Activated CD4-positive, alpha-beta T cell treated with anti-CD3 and anti-CD28 coated beads, Interleukin-2, amount 50 U/mL, for 48 hours (primary cell): Measurements from ENCODE around the gene DIP2B.
"Not testable (repeated sequence)": the region's sequence is repeated elsewhere in the genome, so short reads cannot be mapped to it uniquely, and the experiment has no call there.

Experiments
- DNase-seq, 2 experiments: peaks; one replicate each; pipeline ENCODE4 v3.0.0-alpha.2; 2020

Gene DIP2B

DNA sequence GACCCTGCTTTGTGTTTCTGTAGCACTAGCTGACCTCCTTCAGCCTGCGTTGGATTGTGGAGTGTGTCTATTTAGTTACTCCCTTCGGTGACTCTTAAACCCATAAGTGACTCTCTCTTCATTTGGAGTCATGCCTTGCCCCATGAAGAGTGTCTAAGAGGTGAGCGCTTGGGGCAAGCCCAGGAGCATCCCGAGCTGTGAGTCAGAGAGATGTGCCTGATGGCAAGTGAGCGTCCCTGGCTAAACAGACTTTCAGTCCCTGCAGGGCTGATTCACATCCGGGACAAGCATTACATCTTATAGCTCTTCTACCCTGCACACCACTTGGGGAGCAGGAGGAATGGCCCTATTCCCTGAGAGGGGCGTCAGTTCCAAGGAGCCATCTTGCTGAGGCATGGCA is 234.8 kb downstream of the DIP2B start:
- DNase-seq: no peak

DNA sequence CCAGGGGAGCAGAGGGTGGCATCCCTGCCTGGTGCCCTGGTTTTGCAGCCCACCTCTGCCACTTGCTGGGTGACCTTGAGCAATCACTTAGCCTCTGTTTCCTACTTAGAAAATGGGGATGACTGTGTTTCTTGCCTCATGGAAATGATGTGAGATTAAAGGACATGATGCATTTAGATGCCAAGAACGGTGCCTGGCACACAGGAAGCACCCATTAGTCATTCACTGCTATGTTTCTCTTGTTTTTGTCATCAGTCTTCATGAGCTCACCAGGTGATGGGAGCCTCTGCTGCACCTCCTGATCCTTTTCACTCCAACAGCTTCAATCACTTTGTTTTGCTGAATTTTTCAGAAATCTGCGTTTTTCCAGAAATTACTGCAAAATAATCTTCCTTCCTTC is 235.5 kb downstream of the DIP2B start:
- DNase-seq: no peak

DNA sequence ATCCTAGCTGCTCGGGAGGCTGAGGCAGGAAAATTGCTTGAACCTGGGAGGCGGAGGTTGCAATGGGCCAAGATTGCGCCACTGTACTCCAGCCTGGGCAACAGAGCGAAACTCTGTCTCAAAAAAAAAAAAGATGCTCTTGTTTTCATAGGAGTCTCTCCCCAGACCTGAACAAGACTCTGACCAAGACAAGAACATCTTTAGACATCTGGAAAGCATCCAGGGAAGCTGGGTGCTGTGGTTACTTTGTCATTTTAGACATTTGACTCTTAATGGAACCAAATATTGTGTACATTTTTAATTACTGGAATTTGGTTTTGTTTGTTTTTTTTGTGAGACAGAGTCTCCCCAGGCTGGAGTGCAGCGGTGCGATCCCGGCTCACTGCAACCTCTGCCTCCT is 238.0 kb downstream of the DIP2B start:
- DNase-seq: no peak

DNA sequence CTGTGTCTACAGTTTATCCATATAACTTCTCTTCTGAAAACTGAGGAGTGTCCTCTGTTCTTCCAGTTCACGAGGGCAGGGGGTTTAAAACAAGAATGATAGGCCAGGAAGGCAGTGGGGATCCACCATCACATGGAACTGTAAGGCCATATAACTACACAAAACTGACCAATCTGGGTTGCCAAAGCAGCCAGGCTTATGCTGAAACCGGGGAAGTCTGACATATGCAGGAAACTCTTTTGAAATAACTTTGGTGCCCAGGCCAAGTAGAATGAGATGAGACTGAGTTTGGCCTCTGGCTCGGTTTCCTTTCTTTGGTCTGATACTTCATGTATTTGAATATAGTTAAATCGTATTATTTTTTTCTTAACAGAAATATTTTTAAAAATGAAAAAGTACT is 241.1 kb downstream of the DIP2B start:
- no peak for DNase-seq

DNA sequence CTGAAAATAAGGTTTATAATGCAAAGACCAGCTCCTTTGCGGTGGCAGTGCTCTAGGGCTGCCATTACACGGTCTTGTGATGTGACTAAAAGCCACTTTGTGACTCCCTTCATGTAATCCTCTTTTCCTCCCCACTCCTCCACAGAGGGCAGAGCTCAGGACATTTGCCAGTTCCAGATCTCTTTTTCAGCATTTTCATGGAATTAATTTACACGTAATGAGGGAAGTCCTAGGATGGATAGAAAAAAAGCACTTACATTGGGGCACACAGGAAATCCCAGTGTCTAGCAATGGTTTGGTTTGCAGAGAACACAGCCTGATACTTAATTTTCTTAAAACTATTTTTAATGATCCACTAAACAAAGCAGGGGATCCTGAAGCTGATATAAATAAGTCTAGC is 241.6 kb downstream of the DIP2B start:
- DNase-seq: no peak

DNA sequence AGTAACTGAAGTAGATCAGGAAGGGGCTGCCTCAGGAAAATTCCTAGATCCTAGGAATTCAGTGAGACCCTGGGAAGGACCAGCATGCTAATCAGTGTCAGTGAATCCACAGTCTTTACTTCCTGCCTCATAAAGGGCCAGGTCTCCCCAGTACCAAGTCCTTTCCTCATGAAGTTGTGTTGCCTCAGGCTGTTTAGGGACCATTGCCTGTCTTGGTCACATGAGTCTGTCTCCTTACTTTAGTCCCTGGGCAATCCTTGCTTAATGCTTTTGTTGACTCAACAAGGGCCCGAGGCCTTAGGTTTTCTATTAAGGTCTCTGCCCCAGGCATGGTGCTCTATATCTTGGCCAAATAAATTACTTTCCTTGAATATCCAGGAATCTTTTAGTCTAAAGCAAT is 243.0 kb downstream of the DIP2B start:
- DNase-seq: no peak

DNA sequence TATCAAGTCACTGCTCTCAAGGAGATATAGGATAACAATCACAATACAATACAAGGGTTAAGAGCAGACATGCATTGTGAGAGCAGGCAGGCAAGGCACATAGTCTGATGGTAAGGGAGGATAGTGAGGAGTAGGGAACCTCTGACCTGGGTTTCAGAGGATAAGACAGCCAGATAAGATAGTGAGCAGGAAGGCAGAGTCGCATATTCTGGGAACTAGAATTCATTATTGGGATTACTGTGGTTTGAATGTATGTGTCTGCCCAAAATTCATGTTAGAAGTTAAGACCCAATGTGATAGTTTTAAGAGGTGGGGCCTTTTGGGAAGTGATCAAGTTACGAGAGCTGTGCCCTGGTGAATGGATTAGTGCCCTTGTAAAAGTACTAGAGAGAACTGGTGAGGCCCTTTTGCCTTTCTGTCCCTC is 244.7 kb downstream of the DIP2B start:
- no peak for DNase-seq

DNA sequence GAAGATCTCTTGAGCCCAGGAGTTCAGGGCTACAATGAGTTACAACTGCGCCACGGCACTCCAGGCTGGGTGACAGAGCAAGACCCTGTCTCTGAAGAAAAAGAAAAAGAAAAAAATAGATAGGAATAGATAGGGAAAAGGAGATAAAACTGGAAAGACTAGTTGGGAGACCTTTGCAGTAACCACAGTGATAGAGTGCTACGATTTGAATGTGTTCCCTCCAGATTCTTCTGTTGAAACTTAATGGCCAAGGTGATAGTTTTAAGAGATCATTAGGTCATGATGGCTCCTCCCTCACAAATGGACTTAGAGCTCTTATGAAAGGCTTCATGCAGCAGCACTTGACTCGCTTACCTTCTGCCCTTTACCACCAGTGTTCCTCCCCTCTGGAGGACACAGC is 245.6 kb downstream of the DIP2B start:
- no peak for DNase-seq

DNA sequence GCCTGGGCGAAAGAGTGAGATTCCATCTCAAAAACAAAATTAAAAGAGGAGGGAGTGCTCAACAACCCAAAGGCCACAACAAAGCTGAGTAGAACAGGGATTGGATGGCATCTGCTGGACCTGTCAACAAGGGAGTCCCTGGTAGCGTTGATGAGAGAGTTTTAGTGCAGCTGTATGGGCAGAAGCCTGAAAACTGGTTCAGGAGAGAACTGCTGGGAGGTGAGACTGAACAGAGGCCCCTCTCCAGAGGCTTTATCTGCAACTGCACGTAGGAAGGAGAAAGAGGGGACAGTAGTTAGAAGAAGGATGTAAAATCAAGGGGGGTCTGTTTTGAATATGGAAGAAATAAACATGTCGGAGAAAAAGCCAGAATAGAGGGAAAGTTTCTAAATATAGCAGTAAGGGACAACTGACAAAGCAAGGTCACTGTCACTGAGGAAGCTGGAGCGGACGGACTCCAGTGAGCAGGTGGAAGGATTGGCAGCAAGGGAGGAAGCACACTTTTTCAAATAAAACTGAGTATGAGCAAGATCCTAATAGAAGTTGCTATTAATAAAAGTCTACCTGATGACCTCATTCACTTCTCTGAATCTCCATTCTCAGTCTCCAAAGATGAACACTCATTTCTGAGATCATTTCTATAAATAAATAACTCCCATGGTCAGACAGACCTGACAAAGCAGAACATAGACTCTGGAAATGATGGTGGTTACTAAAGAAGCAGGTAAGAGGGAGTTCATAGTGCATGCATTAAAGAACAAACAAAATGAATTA is 247.3 kb downstream of the DIP2B start:
- no peak for DNase-seq

DNA sequence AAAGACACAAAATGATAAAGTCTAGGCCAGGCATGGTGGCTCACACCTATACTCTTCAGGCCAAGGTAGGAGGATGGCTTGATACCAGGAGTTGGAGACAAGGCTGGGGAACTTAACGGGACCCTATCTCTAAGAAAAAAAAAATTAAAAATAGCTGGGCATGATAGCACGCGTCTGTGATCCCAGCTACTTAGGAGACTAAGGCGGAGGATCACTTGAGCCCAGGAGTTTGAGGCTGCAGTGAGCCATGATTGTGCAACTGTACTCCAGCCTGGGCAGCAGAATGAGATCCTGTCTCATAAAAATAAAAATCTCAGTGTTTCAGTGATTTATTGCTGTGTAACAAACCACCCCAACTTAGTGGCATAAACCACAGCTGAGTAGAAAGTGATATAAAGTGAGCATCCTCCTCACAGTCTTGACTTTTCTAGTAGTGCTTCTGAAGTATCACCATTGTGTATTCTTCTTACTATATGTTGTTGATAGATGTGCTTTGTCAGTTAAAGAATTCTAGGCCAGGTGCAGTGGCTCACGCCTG is 248.5 kb downstream of the DIP2B start:
- DNase-seq: no peak

DNA sequence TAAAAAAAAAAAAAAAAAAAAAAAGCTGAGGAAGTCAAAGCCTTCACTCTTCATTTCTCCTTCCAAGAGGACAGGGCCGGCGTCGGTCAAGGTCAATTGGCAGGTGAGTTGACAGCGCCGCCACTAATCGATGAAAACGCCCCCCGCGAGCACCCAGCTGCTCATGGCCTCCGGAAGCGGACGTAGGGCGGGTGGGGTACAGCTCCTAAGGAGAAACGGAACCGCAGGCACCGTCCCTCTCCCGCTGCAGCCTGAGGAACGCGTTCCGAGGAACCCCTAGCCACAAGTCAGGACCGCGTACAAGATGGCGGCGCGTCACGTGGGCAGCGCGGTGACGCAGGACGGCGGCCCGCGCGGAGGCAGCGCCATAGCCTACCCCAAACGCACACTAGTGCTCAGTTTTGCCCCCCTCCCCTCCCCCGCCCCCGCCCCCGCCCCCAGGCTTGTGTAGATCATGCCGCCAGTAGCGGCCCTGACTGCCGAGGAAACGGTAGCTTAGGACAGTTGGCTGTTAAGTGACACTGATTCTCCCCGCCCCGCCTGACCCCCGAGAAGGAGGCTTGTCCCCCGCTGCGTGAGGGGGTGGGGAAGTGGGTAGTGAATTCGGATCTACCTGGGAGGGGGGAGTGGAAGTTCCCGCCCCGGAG is 259.0 kb downstream of the DIP2B start, which contains the start of gene ATF1:
Gene ATF1 (plus strand): TSS at position 463 of the 647 bp plus-strand sequence. CDS start 16,045 bp downstream, outside the sequence.
- DNase-seq: peak; percentile 85 to 91

DNA sequence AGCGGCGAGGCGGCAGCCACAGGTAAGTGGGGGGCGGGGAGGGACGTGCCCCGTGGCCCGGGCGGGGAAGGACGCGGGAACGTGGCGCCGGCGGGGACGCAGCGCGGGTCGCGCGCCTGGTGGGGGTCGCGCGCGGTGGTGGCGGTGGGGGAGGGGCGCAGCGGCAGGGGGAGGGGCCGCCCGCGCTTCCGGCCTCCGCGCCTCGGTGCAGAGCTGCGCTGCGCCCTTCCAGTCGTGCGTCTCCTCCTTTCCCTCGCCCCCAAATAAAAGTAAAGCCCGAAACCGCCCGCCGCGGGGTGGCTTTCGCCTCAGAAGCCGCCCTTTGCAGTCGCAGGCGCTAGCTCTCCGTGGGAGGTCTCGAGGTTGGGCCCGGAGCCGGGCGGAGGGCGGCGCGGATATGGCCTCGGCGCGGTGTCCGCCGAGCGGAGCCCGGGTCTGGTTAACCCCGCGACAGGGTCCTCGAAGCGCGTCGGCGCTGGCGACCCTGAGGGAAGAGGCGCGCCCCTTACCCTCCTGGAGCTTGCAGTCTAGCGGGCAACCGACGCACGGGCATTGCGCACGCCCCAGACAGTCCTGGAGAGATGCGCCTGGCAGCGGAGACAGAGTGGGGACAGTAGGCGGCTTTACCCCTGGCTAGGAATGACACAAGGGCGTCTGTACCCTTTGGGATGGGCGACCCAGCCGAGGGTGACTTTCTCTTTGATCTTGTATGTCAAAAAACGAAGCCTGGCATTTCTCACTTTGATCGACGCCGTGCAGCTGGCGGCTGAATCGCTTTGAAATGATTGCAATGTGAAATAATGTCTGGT is 259.7 kb downstream of the DIP2B start:
- DNase-seq: peak; percentile 73 to 78

DNA sequence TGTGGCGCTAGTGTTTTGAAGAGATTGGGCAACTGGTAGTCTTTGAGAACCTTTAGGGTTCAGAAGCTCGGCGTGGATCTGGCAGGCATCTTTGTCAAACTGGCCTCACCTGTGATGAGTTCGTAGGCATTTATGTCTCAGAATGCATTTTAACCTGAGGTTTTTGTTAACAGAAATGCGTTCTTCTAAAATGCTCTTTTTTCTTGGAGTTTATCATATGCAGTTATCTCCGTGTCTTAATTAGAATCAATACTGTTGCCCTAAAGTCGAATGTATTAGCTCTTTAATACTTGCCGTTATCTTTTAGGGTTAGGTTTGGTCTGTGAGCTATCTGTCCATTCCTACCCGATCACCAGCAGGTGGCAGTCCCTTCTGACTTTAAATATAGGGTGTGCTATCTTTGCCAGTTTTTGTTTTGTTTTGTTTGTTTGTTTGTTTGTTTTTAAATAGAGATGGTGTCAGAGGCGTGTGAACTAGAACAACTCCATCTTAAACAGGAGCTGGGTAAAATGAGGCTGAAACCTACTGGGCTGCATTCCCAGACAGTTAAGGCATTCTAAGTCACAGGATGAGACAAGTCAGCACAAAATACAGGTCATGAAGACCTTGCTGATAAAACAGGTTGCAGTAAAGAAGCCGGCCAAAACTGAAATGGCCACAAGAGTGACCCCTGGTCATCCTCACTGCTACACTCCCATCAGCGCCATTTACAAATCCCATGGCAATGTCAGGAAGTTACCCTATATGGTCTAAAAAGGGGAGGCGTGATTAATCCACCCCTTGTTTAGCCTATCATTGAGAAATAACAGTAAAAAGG is 260.5 kb downstream of the DIP2B start:
- peak; percentile 26 to 53 for DNase-seq

DNA sequence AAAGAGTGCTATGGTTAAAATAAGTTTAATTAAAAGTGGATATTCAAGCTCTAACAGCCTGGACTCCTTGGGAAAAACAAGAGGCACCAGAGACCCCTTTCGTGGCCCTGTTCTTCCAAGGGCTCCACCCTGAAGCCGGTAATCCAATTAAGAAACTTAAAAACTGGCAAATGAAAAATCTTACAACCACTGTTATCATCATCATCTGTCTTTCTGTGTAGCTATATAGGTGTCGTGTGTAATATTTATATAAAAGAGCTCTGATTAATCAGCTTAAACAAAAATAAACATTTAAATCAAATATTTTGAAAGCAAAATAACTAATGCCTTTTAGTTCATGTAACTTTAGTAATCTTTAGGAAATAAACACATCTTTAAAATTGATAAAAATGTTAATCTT is 263.6 kb downstream of the DIP2B start:
- DNase-seq: no peak

DNA sequence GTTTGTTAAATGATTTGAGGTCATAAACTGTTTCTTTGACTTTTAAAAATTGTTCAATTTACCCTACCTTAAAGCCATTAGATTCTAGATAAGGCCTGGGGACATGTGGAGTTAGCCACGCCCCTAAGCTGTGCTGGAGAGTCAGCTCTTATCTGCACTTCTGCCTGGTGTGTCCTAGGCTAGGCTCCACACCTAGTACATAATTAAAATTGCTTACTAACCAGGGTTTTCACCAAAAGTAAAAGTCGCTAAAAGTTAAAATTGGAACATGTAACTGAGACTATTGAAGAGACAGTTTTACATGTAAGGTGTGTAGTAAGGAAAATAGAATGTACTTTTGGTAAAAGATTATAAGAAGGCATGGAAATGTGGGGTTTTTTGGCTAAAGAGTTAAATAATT is 264.0 kb downstream of the DIP2B start:
- DNase-seq: not testable (repeated sequence)

DNA sequence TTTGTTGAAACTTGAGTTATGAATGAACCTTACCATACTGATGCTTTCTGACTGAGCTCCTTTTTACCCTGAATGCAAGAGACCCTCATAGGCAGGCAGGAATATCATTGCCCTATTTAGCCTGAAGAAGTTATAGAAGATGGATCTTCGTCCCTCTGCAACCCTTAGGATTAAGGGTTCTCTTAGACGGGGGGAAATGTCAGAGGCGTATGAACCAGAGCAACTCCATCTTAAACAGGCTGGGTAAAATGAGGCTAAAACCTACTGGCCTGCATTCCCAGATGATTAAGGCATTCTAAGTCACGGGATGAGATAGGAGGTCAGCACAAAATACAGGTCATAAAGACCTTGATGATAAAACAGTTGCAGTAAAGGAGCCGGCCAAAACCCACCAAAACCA is 266.6 kb downstream of the DIP2B start:
- no peak for DNase-seq

DNA sequence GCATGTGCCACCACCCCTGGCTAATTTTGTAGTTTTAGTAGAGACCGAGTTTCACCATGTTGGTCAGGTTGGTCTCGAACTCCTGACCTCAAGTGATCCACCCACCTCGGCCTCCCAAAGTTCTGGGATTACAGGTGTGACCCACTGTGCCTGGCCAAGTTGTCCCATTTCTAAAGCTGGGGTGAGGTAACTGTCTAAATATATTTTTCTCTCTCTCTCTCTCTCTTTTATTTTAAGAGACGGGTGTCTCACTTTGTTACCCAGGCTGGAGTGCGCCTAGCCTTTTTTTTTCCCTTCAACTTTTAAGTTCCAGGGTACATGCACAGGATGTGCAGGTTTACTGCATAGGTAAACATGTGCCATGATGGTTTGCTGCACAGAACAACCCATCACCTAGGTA is 267.7 kb downstream of the DIP2B start:
- DNase-seq: no peak

DNA sequence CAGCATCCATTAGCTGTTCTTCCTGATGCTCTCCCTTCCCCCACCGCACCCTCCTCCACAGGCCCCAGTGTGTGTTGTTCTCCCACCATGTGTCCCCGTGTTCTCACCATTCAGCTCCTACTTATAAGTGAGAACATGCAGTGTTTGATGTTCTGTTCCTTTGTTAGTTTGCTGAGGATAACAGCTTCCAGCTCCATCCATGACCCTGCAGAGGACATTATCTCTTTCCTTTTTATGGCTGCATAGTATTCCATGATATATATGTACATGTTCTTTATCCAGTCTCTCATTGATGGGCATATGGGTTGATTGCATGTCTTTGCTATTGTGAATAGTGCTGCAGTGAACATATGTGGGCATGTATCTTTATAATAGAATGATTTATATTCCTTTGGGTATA is 268.1 kb downstream of the DIP2B start:
- DNase-seq: no peak

DNA sequence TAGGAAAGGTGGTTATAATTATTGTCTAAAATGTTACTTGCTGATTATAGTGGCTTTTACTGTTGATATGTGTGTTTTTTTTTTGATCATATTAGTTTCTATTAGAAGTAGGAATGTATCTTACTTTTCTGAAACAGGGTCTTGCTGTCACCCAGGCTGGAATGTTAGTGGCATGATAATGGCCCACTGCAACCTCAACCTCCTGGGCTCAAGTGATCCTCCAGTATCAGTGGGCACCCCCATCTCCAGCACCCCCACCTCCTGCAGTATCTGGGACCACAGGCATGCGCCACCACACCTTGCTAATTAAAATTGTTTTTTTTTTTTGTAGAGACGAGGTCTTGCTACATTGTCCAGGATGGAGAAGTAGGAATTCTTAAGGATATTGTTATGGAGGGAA is 270.5 kb downstream of the DIP2B start:
- no peak for DNase-seq

DNA sequence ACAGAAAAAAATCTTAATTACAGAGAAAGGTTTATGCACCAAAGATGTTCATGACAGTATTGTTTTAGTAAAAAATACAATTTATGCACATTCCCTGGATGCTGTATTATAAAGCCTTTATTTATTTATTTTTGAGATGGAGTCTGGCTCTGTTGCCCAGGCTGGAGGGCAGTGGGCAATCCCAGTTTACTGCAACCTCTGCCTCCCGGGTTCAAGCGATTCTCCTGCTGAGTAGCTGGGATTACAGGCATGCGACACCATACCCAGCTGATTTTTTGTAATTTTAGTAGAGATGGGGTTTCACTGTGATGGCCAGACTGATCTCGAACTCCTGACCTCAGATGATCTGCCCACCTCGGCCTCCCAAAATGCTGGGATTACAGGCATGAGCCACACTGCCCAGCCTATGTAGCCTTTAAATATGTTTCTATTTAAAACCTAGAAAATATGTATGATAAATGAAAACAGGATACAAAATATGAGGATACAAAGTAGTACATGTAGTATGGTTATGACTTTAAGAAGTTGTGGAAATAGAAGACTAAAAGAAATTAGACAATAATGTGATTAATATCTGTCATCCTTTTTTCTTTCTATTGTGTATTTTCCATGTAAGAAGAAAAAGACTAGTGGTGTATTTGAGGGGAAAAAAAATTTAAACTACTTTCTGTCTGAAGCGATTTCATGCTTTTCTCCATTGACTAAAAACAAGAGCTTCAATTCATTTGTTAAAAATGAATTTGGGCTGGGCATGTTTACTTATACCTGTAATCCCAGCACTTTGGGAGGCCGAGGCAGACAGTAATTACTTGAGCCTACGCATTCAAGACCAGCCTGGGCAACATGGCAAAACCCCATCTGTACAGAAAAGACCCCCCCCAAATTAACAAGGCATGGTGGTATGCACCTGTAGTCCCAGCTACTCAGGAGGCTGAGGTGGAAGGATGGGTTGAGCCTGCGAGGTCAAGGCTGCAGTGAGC is 272.3 kb downstream of the DIP2B start:
- DNase-seq: peak in 1 of 2 experiments; percentile 33
